Lower leg skin (tissue), 4 donors: ENCODE data around the gene MZT1. TPM values are rescaled to one million over a fixed set of nuclear protein-coding genes. Genes with fewer than 3 reads are reported as not detected.

Source experiments
- DNase-seq, 2 donors: peaks; one replicate each; pipeline ENCODE4 v3.0.0-alpha.2; 2019; ENCODE audit warnings: low spot score in 2 of 2
- H3K4me3 ChIP-seq: fragments of 200-600 bp; sonication (generic); 2 replicates; pipeline ENCODE4 v1.5.1; 2017; ENCODE audit warnings: mild to moderate bottlenecking, low read depth; ENCODE audit not compliant: poor library complexity, severe bottlenecking
- CTCF ChIP-seq, 3 donors: fragments of 450-650 bp; IDR thresholded peaks; one replicate each; pipeline ENCODE4 v1.5.1; 2016; ENCODE audit warnings: antibody characterized with exemption in 3 of 3, mild to moderate bottlenecking in 3 of 3, moderate library complexity in 2 of 3
- POLR2A ChIP-seq, 2 donors: fragments of 450-650 bp; IDR thresholded peaks; one replicate each; pipeline ENCODE4 v1.6.1; 2016 to 2017; ENCODE audit warnings: antibody characterized with exemption in 2 of 2, mild to moderate bottlenecking in 1 of 2, moderate library complexity in 1 of 2
- whole genome bisulfite sequencing, 2 donors: methylation state at CpG; one replicate each; pipeline ENCODE4 v1.1.5; 2018; 5-methylcytosine and 5-hydroxymethylcytosine counted together
- intact Hi-C: fragments of 100-400 bp; cut with DNase I; formaldehyde crosslinking; loops from one replicate; pipeline ENCODE4 v1.15.0; 2023; ENCODE audit warnings: low total_unique reads
- total RNA-seq, 4 donors: library from RNA; depleted of rRNA; stranded (reverse); fragments of >200 nt; gene quantifications; one replicate each; pipeline ENCODE4 v1.1.0, GENCODE V29; 2016

The MZT1 gene
- total RNA-seq, 4 donors from 2014 or later: 3.0 to 8.2 (median 6.1) TPM

- no peak for DNase-seq
- TF ChIP-seq CTCF (IDR thresholded peaks at IDR 0.05) (no peak), POLR2A (IDR thresholded peaks at IDR 0.05) (no peak)
- WGBS, 2 donors: 61 to 75% methylated on average over 5 of the region's 5 CpGs
- H3K4me3 ChIP-seq: no peak overlapping the region
- intact Hi-C loops: no loop called here
These were observed 34.4 kb downstream of the MZT1 start for GRCh38 chr13:72692884-72693514.

GRCh38 chr13:72689181-72689696 is 38.2 kb downstream of the MZT1 start:
- no peak for DNase-seq
- TF ChIP-seq CTCF (IDR thresholded peaks at IDR 0.05) (no peak), POLR2A (IDR thresholded peaks at IDR 0.05) (no peak)
- H3K4me3 ChIP-seq: no peak overlapping the region
- intact Hi-C loops: no loop called here

- intact Hi-C loops: no loop called here
- WGBS, 2 donors: 82% methylated on average over 3 of the region's 3 CpGs
- TF ChIP-seq POLR2A (IDR thresholded peaks at IDR 0.05) (no peak), CTCF (IDR thresholded peaks at IDR 0.05) (no peak)
- no peak overlapping the region for H3K4me3 ChIP-seq
- no peak for DNase-seq
These were observed 40.7 kb downstream of the MZT1 start for GRCh38 chr13:72686766-72687165.

GRCh38 chr13:72680353-72680752 is 47.1 kb downstream of the MZT1 start:
- TF ChIP-seq CTCF (IDR thresholded peaks at IDR 0.05) (no peak), POLR2A (IDR thresholded peaks at IDR 0.05) (no peak)
- DNase-seq: no peak
- no peak overlapping the region for H3K4me3 ChIP-seq
- 85 to 93% methylated on average over 1 of the region's 1 CpG for WGBS, 2 donors
- intact Hi-C loops: no loop called here

GRCh38 chr13:72678312-72678711 is 49.1 kb downstream of the MZT1 start:
- WGBS, 2 donors: 29 to 31% methylated on average over 1 of the region's 1 CpG
- DNase-seq: no peak
- TF ChIP-seq POLR2A (IDR thresholded peaks at IDR 0.05): no peak
- TF ChIP-seq CTCF (IDR thresholded peaks at IDR 0.05): no peak
- H3K4me3 ChIP-seq: no peak overlapping the region
- intact Hi-C loops: no loop called here

GRCh38 chr13:72677431-72677830 is 50.0 kb downstream of the MZT1 start:
- intact Hi-C loops: no loop called here
- TF ChIP-seq CTCF (IDR thresholded peaks at IDR 0.05): no peak
- no peak for TF ChIP-seq POLR2A (IDR thresholded peaks at IDR 0.05)
- DNase-seq: no peak
- H3K4me3 ChIP-seq: no peak overlapping the region
